ENCODE data around the gene RNF166. TPM values are rescaled to one million over a fixed set of nuclear protein-coding genes. Genes with fewer than 3 reads are reported as not detected.

The RNF166 gene
- total and polyA plus RNA-seq, 4 experiments from 2014 or later: 90.5 to 137 (median 111) TPM

Small RNAs within 50 kb of the gene (microRNA-seq; reads per million reads assigned to microRNA genes)
- not detected for gene MIR4722 (ENCODE audit: borderline microRNAs expressed, borderline number of aligned reads, borderline replicate concordance)

Other genes starting within 250 kb of the RNF166 start
- 10 to 100 TPM; 84.5 to 91.5 TPM for gene ZC3H18, start 136.0 kb downstream of the RNF166 start, total RNA-seq
- 10 to 100 TPM in 1 of 2 donors, 1 to 10 TPM in 1; 3.0 to 23.5 TPM for gene ZC3H18, start 136.0 kb downstream of the RNF166 start, polyA plus RNA-seq
- gene IL17C, start 67.8 kb downstream of the RNF166 start, total RNA-seq: under 1 TPM in 1 of 2 experiments, not detected in 1; 0.44 TPM
- gene IL17C, start 67.8 kb downstream of the RNF166 start, polyA plus RNA-seq: not detected
- gene CYBA, start 55.4 kb downstream of the RNF166 start, total RNA-seq: 100 to 1,000 TPM; 383 to 386 TPM
- 1,000 to 10,000 TPM in 1 of 2 donors, 100 to 1,000 TPM in 1; 689 to 1,286 TPM for gene CYBA, start 55.4 kb downstream of the RNF166 start, polyA plus RNA-seq
- 10 to 100 TPM; 49.2 to 57.0 TPM for gene MVD, start 43.3 kb downstream of the RNF166 start, total RNA-seq
- 10 to 100 TPM; 15.6 to 22.7 TPM for gene MVD, start 43.3 kb downstream of the RNF166 start, polyA plus RNA-seq
- 10 to 100 TPM; 14.0 to 15.7 TPM for gene SNAI3, start 19.9 kb downstream of the RNF166 start, total RNA-seq
- 10 to 100 TPM; 11.6 to 22.9 TPM for gene SNAI3, start 19.9 kb downstream of the RNF166 start, polyA plus RNA-seq
- 10 to 100 TPM; 20.4 to 21.1 TPM for gene CTU2, start 95 bp upstream of the RNF166 start, total RNA-seq
- 10 to 100 TPM; 11.5 to 13.6 TPM for gene CTU2, start 95 bp upstream of the RNF166 start, polyA plus RNA-seq
- gene PIEZO1, start 78.8 kb upstream of the RNF166 start, total RNA-seq: 100 to 1,000 TPM; 274 to 302 TPM
- gene PIEZO1, start 78.8 kb upstream of the RNF166 start, polyA plus RNA-seq: 10 to 100 TPM; 12.0 to 67.5 TPM
- gene CDT1, start 97.4 kb upstream of the RNF166 start, total RNA-seq: under 1 TPM; 0.17 TPM
- gene CDT1, start 97.4 kb upstream of the RNF166 start, polyA plus RNA-seq: under 1 TPM; 0.19 to 0.26 TPM
- gene APRT, start 105.5 kb upstream of the RNF166 start, total RNA-seq: 100 to 1,000 TPM; 171 to 175 TPM
- gene APRT, start 105.5 kb upstream of the RNF166 start, polyA plus RNA-seq: 100 to 1,000 TPM; 569 to 624 TPM
- gene GALNS, start 150.5 kb upstream of the RNF166 start, total RNA-seq: 10 to 100 TPM; 58.8 to 65.7 TPM
- 1 to 10 TPM; 5.6 to 8.7 TPM for gene GALNS, start 150.5 kb upstream of the RNF166 start, polyA plus RNA-seq
- 10 to 100 TPM; 66.6 to 67.1 TPM for gene TRAPPC2L, start 150.7 kb upstream of the RNF166 start, total RNA-seq
- 100 to 1,000 TPM; 104 to 105 TPM for gene TRAPPC2L, start 150.7 kb upstream of the RNF166 start, polyA plus RNA-seq
- not detected for gene PABPN1L, start 160.3 kb upstream of the RNF166 start, total RNA-seq
- gene PABPN1L, start 160.3 kb upstream of the RNF166 start, polyA plus RNA-seq: not detected

Measured in CD4-positive, alpha-beta memory T cell (primary cell).